Omental fat pad (tissue), 4 donors: ENCODE measurements around the gene GALNT18. TPM values are rescaled to one million over a fixed set of nuclear protein-coding genes. Genes with fewer than 3 reads are reported as not detected.

ENCODE experiments used
- ATAC-seq: fragments of 150-250 bp; one replicate; pipeline ENCODE4 v1.9.1; 2016; ENCODE audit warnings: mild to moderate bottlenecking, moderate library complexity; ENCODE audit not compliant: low FRiP score
- DNase-seq: peaks from one replicate; pipeline ENCODE4 v3.0.0-alpha.2; 2019; ENCODE audit warnings: low spot score
- CTCF ChIP-seq, 3 donors: fragments of 450-650 bp; IDR thresholded peaks; one replicate each; pipeline ENCODE4 v1.5.1; 2016 to 2017; ENCODE audit warnings: antibody characterized with exemption in 3 of 3, mild to moderate bottlenecking in 3 of 3, moderate library complexity in 2 of 3
- total RNA-seq, 4 donors: library from RNA; depleted of rRNA; stranded (reverse); fragments of >200 nt; gene quantifications; one replicate each; pipeline ENCODE4 v1.1.0, GENCODE V29; 2016

GALNT18 gene
- total RNA-seq, 4 donors from 2014 or later, result 21.0 to 47.4 (median 35.7) TPM

GRCh38 chr11:11569936-11570491, 51.8 kb downstream of the GALNT18 start:
- peak; percentile 52 for ATAC-seq
- no peak for TF ChIP-seq CTCF (IDR thresholded peaks at IDR 0.05)
- DNase-seq, result no peak

- peak; percentile 45 for ATAC-seq
- DNase-seq, result no peak
- TF ChIP-seq CTCF (IDR thresholded peaks at IDR 0.05), result no peak
These were observed 53.1 kb downstream of the GALNT18 start for GRCh38 chr11:11568651-11569229.

- no peak for TF ChIP-seq CTCF (IDR thresholded peaks at IDR 0.05)
- peak; percentile 77 for ATAC-seq
- DNase-seq, result no peak
These were observed 53.7 kb downstream of the GALNT18 start for GRCh38 chr11:11567936-11568650.

- no peak for DNase-seq
- TF ChIP-seq CTCF (IDR thresholded peaks at IDR 0.05), result no peak
- no peak for ATAC-seq
These were observed 56.2 kb downstream of the GALNT18 start for GRCh38 chr11:11565636-11566035.

GRCh38 chr11:11563200-11563975, 58.4 kb downstream of the GALNT18 start:
- TF ChIP-seq CTCF (IDR thresholded peaks at IDR 0.05), result no peak
- DNase-seq (no peak), ATAC-seq (no peak)

GRCh38 chr11:11561991-11562390, 59.8 kb downstream of the GALNT18 start:
- ATAC-seq, result no peak
- no peak for DNase-seq
- TF ChIP-seq CTCF (IDR thresholded peaks at IDR 0.05), result no peak
